GM18499 (cell line): ENCODE data around the gene FXYD3.

Source experiments
- ATAC-seq: cut with Tn5 transposase; IDR thresholded peaks from one replicate; pipeline ENCODE4 v1.9.1; 2021; ENCODE audit warnings: moderate number of reproducible peaks; ENCODE audit not compliant: insufficient read depth, unreplicated experiment

The FXYD3 gene

GRCh38 chr19:35155981-35156672 lies 40.5 kb downstream of the FXYD3 start:
- no peak for ATAC-seq

- no peak for ATAC-seq
Observed at GRCh38 chr19:35156673-35157014, 41.0 kb downstream of the FXYD3 start.

GRCh38 chr19:35157431-35157830 lies 41.8 kb downstream of the FXYD3 start:
- no peak for ATAC-seq

- ATAC-seq: no peak
Observed at GRCh38 chr19:35159606-35160005, 44.0 kb downstream of the FXYD3 start.

- no peak for ATAC-seq
Observed at GRCh38 chr19:35160629-35161433, 45.2 kb downstream of the FXYD3 start.

GRCh38 chr19:35161434-35161743 lies 45.8 kb downstream of the FXYD3 start:
- ATAC-seq: no peak

GRCh38 chr19:35162471-35163326 lies 47.1 kb downstream of the FXYD3 start:
- ATAC-seq: no peak

- no peak for ATAC-seq
Observed at GRCh38 chr19:35164418-35164817, 48.8 kb downstream of the FXYD3 start.

GRCh38 chr19:35165200-35166058 lies 49.8 kb downstream of the FXYD3 start:
- ATAC-seq: no peak

GRCh38 chr19:35166100-35167063 lies 50.8 kb downstream of the FXYD3 start:
- no peak for ATAC-seq

GRCh38 chr19:35167251-35168119 lies 51.9 kb downstream of the FXYD3 start:
- no peak for ATAC-seq

GRCh38 chr19:35168196-35168595 lies 52.6 kb downstream of the FXYD3 start:
- ATAC-seq: no peak

GRCh38 chr19:35169221-35169995 lies 53.8 kb downstream of the FXYD3 start:
- no peak for ATAC-seq

- ATAC-seq: no peak
Observed at GRCh38 chr19:35170359-35171061, 54.9 kb downstream of the FXYD3 start.

GRCh38 chr19:35171730-35172129 lies 56.1 kb downstream of the FXYD3 start:
- no peak for ATAC-seq
